ENCODE data around the gene CYP4X1.
"Not testable (repeated sequence)": the region's sequence is repeated elsewhere in the genome, so short reads cannot be mapped to it uniquely, and the experiment has no call there.

Gene CYP4X1

GRCh38 chr1:47089356-47089755, 65.9 kb downstream of the CYP4X1 start:
- peak; percentile 18 for DNase-seq

GRCh38 chr1:47091476-47091875, 68.0 kb downstream of the CYP4X1 start:
- not testable (repeated sequence) for DNase-seq

Measured in EL (cell line).